ENCODE data around the gene KRT40. TPM values are rescaled to one million over a fixed set of nuclear protein-coding genes. Genes with fewer than 3 reads are reported as not detected.

Gene KRT40
- total and polyA plus RNA-seq, 4 donors = not detected

GRCh38 chr17:41004397-41004796 is 20.3 kb upstream of the KRT40 start (continued):
- no peak for TF ChIP-seq TAF1 (conservative IDR thresholded peaks at IDR 0.05)

DNA sequence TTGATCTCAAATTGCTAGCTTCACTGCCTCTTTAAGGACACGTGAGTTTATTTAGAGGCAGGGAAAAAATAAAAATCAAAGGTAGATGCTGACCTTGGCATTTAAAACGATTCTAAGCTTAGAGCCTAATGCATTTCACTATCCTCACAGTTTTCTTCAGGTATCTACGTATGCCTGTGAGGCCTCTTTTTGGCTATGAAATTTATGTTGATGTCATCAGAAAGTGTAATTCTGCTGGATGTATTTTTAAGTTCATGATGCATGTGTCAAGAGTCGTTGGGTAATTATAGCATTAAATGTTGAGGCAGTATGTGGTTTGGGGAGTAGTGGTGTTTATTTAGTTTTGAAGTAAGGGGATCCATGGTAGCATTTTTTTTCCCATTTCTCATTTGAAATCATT is 19.8 kb upstream of the KRT40 start:
- Histone ChIP-seq H3K9me3 (ENCODE audit: control insufficient read depth in 4 of 4, low read length in 3 of 4) (no peaks in the 10 kb centered on the region), H3K4me3 (ENCODE audit: low read depth in 1 of 3, low read length in 3 of 3) (no peak overlapping the region), H3K27ac (ENCODE audit: low read depth in 1 of 2, low read length in 2 of 2) (no peak overlapping the region), H3K9ac (ENCODE audit: low read depth in 1 of 2, low read length in 2 of 2) (no peak overlapping the region), H3K27me3 (ENCODE audit: control insufficient read depth in 4 of 4, insufficient read depth in 4 of 4, low read length in 3 of 4) (peaks cover 0 to 3% (median 0%) of the 10 kb centered on the region in 4 donors), H3K4me1 (ENCODE audit: control insufficient read depth in 4 of 4, insufficient read depth in 4 of 4, low read length in 3 of 4) (no peaks in the 10 kb centered on the region), H3K36me3 (ENCODE audit: control insufficient read depth in 4 of 4, insufficient read depth in 3 of 4, low read depth in 1 of 4, low read length in 3 of 4) (no peaks in the 10 kb centered on the region)
- 64% methylated on average over 4 of the region's 4 CpGs for WGBS
- DNase-seq (ENCODE audit: low spot score) = no peak
- TF ChIP-seq FOXA2 (IDR thresholded peaks at IDR 0.05) (no peak), MAX (IDR thresholded peaks at IDR 0.05) (no peak), RXRA (IDR thresholded peaks at IDR 0.05) (no peak), RAD21 (IDR thresholded peaks at IDR 0.05) (no peak), YY1 (IDR thresholded peaks at IDR 0.05) (no peak), SP1 (IDR thresholded peaks at IDR 0.05) (no peak), ZBTB33 (IDR thresholded peaks at IDR 0.05) (no peak), ATF3 (IDR thresholded peaks at IDR 0.05) (no peak), NR2F2 (IDR thresholded peaks at IDR 0.05) (no peak), TAF1 (conservative IDR thresholded peaks at IDR 0.05) (no peak), FOXA1 (IDR thresholded peaks at IDR 0.05) (no peak), HNF4A (conservative IDR thresholded peaks at IDR 0.05) (no peak), EGR1 (IDR thresholded peaks at IDR 0.05; ENCODE audit: low read depth in 2 of 2) (no peak), JUND (IDR thresholded peaks at IDR 0.05) (no peak), CTCF (IDR thresholded peaks at IDR 0.05; ENCODE audit: low read depth, low read length, missing input control) (no peak), REST (IDR thresholded peaks at IDR 0.05) (no peak), GABPA (IDR thresholded peaks at IDR 0.05 in 1 of 2, conservative IDR thresholded peaks at IDR 0.05 in 1 of 2) (no peak)

Measured in liver (tissue), 9 donors.